Mesenchymal stem cell (in vitro differentiated cells and primary cell): ENCODE measurements around the gene CCSER1.

ENCODE experiments used
- DNase-seq: peaks from one replicate; pipeline ENCODE4 v3.0.0-alpha.2; 2013
- H2AFZ ChIP-seq: one replicate; pipeline ENCODE4 v1.6.1; 2013; ENCODE audit warnings: low read depth, mild to moderate bottlenecking, control low read depth, inconsistent platforms, low read length, moderate library complexity
- H2AK5ac ChIP-seq: 2 replicates; pipeline ENCODE4 v1.6.1; 2013; ENCODE audit warnings: low read length, moderate library complexity, mild to moderate bottlenecking, inconsistent platforms; ENCODE audit not compliant: severe bottlenecking
- H2BK120ac ChIP-seq: one replicate; pipeline ENCODE4 v1.6.1; 2013; ENCODE audit warnings: low read depth, mild to moderate bottlenecking, inconsistent platforms, low read length, moderate library complexity
- H2BK12ac ChIP-seq, 2 experiments: one replicate each; pipeline ENCODE4 v1.6.1; 2013; ENCODE audit warnings: inconsistent platforms in 2 of 2, low read length in 2 of 2, mild to moderate bottlenecking in 2 of 2, moderate library complexity in 2 of 2, control low read depth in 1 of 2
- H2BK15ac ChIP-seq: one replicate; pipeline ENCODE4 v1.6.1; 2013; ENCODE audit warnings: mild to moderate bottlenecking, low read depth, inconsistent platforms; ENCODE audit not compliant: poor library complexity, severe bottlenecking
- H2BK5ac ChIP-seq: 2 replicates; pipeline ENCODE4 v1.6.1; 2013; ENCODE audit warnings: low read depth, mild to moderate bottlenecking, low read length, control low read depth, inconsistent platforms; ENCODE audit not compliant: poor library complexity, severe bottlenecking
- H3K14ac ChIP-seq, 2 experiments: one replicate each; pipeline ENCODE4 v1.6.1; 2013; ENCODE audit warnings: inconsistent platforms in 2 of 2, low read length in 2 of 2, control low read depth in 1 of 2, mild to moderate bottlenecking in 1 of 2, moderate library complexity in 1 of 2
- H3K18ac ChIP-seq, 2 experiments: one replicate each; pipeline ENCODE4 v1.6.1; 2013; ENCODE audit warnings: inconsistent platforms in 2 of 2, low read length in 2 of 2, control low read depth in 1 of 2, low read depth in 1 of 2, mild to moderate bottlenecking in 1 of 2
- H3K23ac ChIP-seq, 2 experiments: one replicate each; pipeline ENCODE4 v1.6.1; 2013; ENCODE audit warnings: inconsistent platforms in 2 of 2, low read length in 2 of 2, mild to moderate bottlenecking in 2 of 2, moderate library complexity in 2 of 2, control low read depth in 1 of 2
- H3K27ac ChIP-seq: 2 replicates; pipeline ENCODE4 v1.5.1; 2013; ENCODE audit warnings: mild to moderate bottlenecking, moderate library complexity, low read length, control low read depth, inconsistent platforms; ENCODE audit not compliant: poor library complexity, severe bottlenecking
- H3K27me3 ChIP-seq, 2 experiments: 2 replicates each; pipeline versions ENCODE4 v1.6.1 to v1.7.0; 2013; ENCODE audit warnings: low read length in 2 of 2, mild to moderate bottlenecking in 2 of 2, moderate library complexity in 2 of 2, control low read depth in 1 of 2, inconsistent platforms in 1 of 2; ENCODE audit not compliant: control insufficient read depth in 1 of 2, insufficient read depth in 1 of 2
- H3K36me3 ChIP-seq, 2 experiments: 2 replicates each; pipeline versions ENCODE4 v1.6.1 to v1.7.0; 2013; ENCODE audit warnings: low read length in 2 of 2, control low read depth in 1 of 2, inconsistent platforms in 1 of 2, low read depth in 1 of 2, mild to moderate bottlenecking in 1 of 2; ENCODE audit not compliant: insufficient read depth in 2 of 2, control insufficient read depth in 1 of 2
- H3K4ac ChIP-seq, 2 experiments: one replicate each; pipeline ENCODE4 v1.6.1; 2013; ENCODE audit warnings: inconsistent platforms in 2 of 2, low read length in 2 of 2, mild to moderate bottlenecking in 2 of 2, moderate library complexity in 2 of 2, control low read depth in 1 of 2, low read depth in 1 of 2
- H3K4me1 ChIP-seq: 2 replicates; pipeline ENCODE4 v1.6.1; 2013; ENCODE audit warnings: low read depth, low read length, control low read depth; ENCODE audit not compliant: control insufficient read depth, insufficient read depth
- H3K4me2 ChIP-seq: 2 replicates; pipeline ENCODE4 v1.6.1; 2013; ENCODE audit warnings: low read length, mild to moderate bottlenecking, inconsistent platforms; ENCODE audit not compliant: poor library complexity, severe bottlenecking
- H3K4me3 ChIP-seq, 2 experiments: 2 replicates each; pipeline versions ENCODE4 v1.5.1 to v1.7.0; 2013; ENCODE audit warnings: low read length in 2 of 2, mild to moderate bottlenecking in 2 of 2, control low read depth in 1 of 2, low read depth in 1 of 2; ENCODE audit not compliant: insufficient read depth in 1 of 2
- H3K79me1 ChIP-seq: replicated peaks from 2 replicates; pipeline ENCODE4 v1.6.1; 2013; ENCODE audit warnings: mild to moderate bottlenecking, control low read depth, low read length, inconsistent platforms; ENCODE audit not compliant: poor library complexity, severe bottlenecking
- H3K9ac ChIP-seq: 2 replicates; pipeline ENCODE4 v1.7.0; 2013; ENCODE audit warnings: mild to moderate bottlenecking, low read length, moderate library complexity
- H3K9me3 ChIP-seq: 2 replicates; pipeline ENCODE4 v1.7.0; 2013; ENCODE audit warnings: mild to moderate bottlenecking, low read length; ENCODE audit not compliant: control insufficient read depth
- H4K8ac ChIP-seq: one replicate; pipeline ENCODE4 v1.6.1; 2013; ENCODE audit warnings: inconsistent platforms, mild to moderate bottlenecking, low read length, moderate library complexity
- H4K91ac ChIP-seq: one replicate; pipeline ENCODE4 v1.6.1; 2013; ENCODE audit warnings: mild to moderate bottlenecking, low read length, inconsistent platforms
- WGBS: methylation state at CpG from one replicate; pipeline ENCODE4 v1.1.7; 2013; ENCODE audit warnings: mixed read lengths; 5-methylcytosine and 5-hydroxymethylcytosine counted together

Gene CCSER1

GRCh38 chr4:91116861-91117260 is 989.7 kb downstream of the CCSER1 start:
- no peak overlapping the region for H4K91ac ChIP-seq
- H3K9ac ChIP-seq: no peak overlapping the region
- H2BK5ac ChIP-seq: no peak overlapping the region
- H3K27ac ChIP-seq: no peak overlapping the region
- no peak overlapping the region for H3K4me2 ChIP-seq
- no peaks in the 10 kb centered on the region for H3K9me3 ChIP-seq
- no peak overlapping the region for H3K4me3 ChIP-seq
- H3K79me1 ChIP-seq: no peaks in the 10 kb centered on the region
- H3K23ac ChIP-seq: no peak overlapping the region
- H3K4ac ChIP-seq: no peak overlapping the region
- no peak overlapping the region for H2BK12ac ChIP-seq
- H3K18ac ChIP-seq: no peak overlapping the region
- H3K27me3 ChIP-seq: no peaks in the 10 kb centered on the region
- no peaks in the 10 kb centered on the region for H3K36me3 ChIP-seq
- H3K14ac ChIP-seq: no peak overlapping the region
- DNase-seq: peak; percentile 15
- H2AK5ac ChIP-seq: no peak overlapping the region
- H2BK120ac ChIP-seq: no peak overlapping the region
- no peak overlapping the region for H4K8ac ChIP-seq
- H2BK15ac ChIP-seq: no peak overlapping the region
- H2AFZ ChIP-seq: no peak overlapping the region
- H3K4me1 ChIP-seq: no peaks in the 10 kb centered on the region

GRCh38 chr4:91118597-91118996 is 991.4 kb downstream of the CCSER1 start:
- no peak overlapping the region for H4K8ac ChIP-seq
- no peak overlapping the region for H3K18ac ChIP-seq
- no peak overlapping the region for H3K4me2 ChIP-seq
- H3K4ac ChIP-seq: no peak overlapping the region
- no peak overlapping the region for H2BK120ac ChIP-seq
- no peak overlapping the region for H3K27ac ChIP-seq
- no peak overlapping the region for H3K9ac ChIP-seq
- no peaks in the 10 kb centered on the region for H3K36me3 ChIP-seq
- no peak overlapping the region for H2AFZ ChIP-seq
- H3K23ac ChIP-seq: no peak overlapping the region
- H4K91ac ChIP-seq: no peak overlapping the region
- H2BK12ac ChIP-seq: no peak overlapping the region
- H3K79me1 ChIP-seq: no peaks in the 10 kb centered on the region
- H2BK15ac ChIP-seq: no peak overlapping the region
- no peaks in the 10 kb centered on the region for H3K4me1 ChIP-seq
- H3K4me3 ChIP-seq: no peak overlapping the region
- no peak overlapping the region for H3K14ac ChIP-seq
- no peak for DNase-seq
- no peak overlapping the region for H2AK5ac ChIP-seq
- no peaks in the 10 kb centered on the region for H3K27me3 ChIP-seq
- no peaks in the 10 kb centered on the region for H3K9me3 ChIP-seq
- no peak overlapping the region for H2BK5ac ChIP-seq

DNA sequence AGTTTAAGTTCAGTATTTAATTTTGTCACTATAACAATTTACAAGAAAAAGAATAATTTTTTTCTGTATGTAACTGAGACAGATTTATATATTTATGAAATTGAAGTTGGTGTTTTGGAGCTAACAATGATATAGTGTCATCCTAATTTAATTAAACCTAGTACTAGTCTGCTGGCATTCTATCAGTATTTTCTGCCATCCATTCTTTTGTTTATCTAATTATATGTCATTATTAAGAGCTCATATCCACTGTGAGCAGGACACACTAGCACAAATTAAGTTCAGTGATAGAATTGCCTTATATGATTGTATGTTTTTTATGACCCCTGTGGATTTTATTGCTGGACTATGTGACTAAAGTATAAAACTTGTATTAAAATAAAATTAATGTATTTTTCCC is 996.5 kb downstream of the CCSER1 start:
- no peak overlapping the region for H2BK12ac ChIP-seq
- H3K9me3 ChIP-seq: no peaks in the 10 kb centered on the region
- no peak for DNase-seq
- no peaks in the 10 kb centered on the region for H3K4me1 ChIP-seq
- H2AFZ ChIP-seq: no peak overlapping the region
- H3K36me3 ChIP-seq: no peaks in the 10 kb centered on the region
- no peaks in the 10 kb centered on the region for H3K79me1 ChIP-seq
- H4K8ac ChIP-seq: no peak overlapping the region
- H2AK5ac ChIP-seq: no peak overlapping the region
- H3K27ac ChIP-seq: no peak overlapping the region
- H2BK120ac ChIP-seq: no peak overlapping the region
- H3K9ac ChIP-seq: no peak overlapping the region
- H3K14ac ChIP-seq: no peak overlapping the region
- no peaks in the 10 kb centered on the region for H3K27me3 ChIP-seq
- H4K91ac ChIP-seq: no peak overlapping the region
- no peak overlapping the region for H3K23ac ChIP-seq
- H2BK5ac ChIP-seq: no peak overlapping the region
- H3K4me3 ChIP-seq: no peak overlapping the region
- H2BK15ac ChIP-seq: no peak overlapping the region
- no peak overlapping the region for H3K4ac ChIP-seq
- no peak overlapping the region for H3K18ac ChIP-seq
- no peak overlapping the region for H3K4me2 ChIP-seq

- Histone ChIP-seq H2BK12ac (no peak overlapping the region), H2BK120ac (no peak overlapping the region), H3K4ac (no peak overlapping the region), H3K23ac (no peak overlapping the region), H3K36me3 (no peaks in the 10 kb centered on the region), H3K27me3 (no peaks in the 10 kb centered on the region), H3K4me1 (no peaks in the 10 kb centered on the region), H4K8ac (no peak overlapping the region), H3K27ac (no peak overlapping the region), H2BK5ac (no peak overlapping the region), H3K4me3 (no peak overlapping the region), H4K91ac (no peak overlapping the region), H3K18ac (no peak overlapping the region), H2AFZ (no peak overlapping the region), H3K9me3 (no peaks in the 10 kb centered on the region), H2AK5ac (no peak overlapping the region), H3K14ac (no peak overlapping the region), H3K79me1 (no peaks in the 10 kb centered on the region), H3K9ac (no peak overlapping the region), H3K4me2 (no peak overlapping the region), H2BK15ac (no peak overlapping the region)
- WGBS: 65% methylated on average over 2 of the region's 2 CpGs
- DNase-seq: no peak
Observed at GRCh38 chr4:91127192-91127591, 1000.0 kb downstream of the CCSER1 start.
